Esophagus mucosa (tissue), 1 donor: ENCODE data around the gene STK32B. TPM values are rescaled to one million over a fixed set of nuclear protein-coding genes. Genes with fewer than 3 reads are reported as not detected.

Experiments
- ATAC-seq: fragments of 200-7000 bp; cut with Tn5 transposase; one replicate; pipeline ENCODE4 v1.9.1; 2020
- total RNA-seq: library from RNA; stranded (reverse); gene quantifications from one replicate; pipeline ENCODE4 v1.2.4, GENCODE V29; 2023
- donor health status: DM: yes; HTN: yes; CAD: no.

The STK32B gene
- total RNA-seq, 1 donor from 2014 or later: 0.28 TPM

GRCh38 chr4:5478169-5478568, 426.9 kb downstream of the STK32B start:
- no peak for ATAC-seq

- no peak for ATAC-seq
Observed at GRCh38 chr4:5478697-5479096, 427.4 kb downstream of the STK32B start.

DNA sequence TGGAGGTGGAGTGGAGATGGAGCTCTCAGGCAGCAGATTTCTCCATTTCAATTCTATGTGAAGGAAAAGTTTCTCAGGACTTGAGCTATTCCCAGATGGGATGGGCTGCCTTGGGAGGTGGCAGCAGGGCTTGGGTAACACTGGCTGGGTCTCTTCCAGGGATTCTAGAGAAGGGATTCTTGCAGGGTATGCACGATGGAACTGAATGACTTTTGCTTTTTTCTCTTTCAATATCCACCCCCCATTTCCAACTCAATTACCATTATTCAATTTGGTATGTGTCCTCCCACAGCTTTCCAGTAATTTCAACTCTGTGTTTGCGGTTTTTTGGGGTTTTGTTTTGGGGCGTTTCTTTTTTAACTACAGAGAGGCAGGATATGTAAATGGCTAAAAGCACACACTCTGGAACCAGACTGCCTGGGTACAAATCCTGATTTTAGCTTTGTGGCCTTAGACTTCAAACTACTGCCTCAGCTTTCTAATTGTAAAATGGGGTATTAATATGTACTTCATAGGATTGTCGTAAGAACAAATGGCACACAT, 428.3 kb downstream of the STK32B start:
- ATAC-seq: no peak

DNA sequence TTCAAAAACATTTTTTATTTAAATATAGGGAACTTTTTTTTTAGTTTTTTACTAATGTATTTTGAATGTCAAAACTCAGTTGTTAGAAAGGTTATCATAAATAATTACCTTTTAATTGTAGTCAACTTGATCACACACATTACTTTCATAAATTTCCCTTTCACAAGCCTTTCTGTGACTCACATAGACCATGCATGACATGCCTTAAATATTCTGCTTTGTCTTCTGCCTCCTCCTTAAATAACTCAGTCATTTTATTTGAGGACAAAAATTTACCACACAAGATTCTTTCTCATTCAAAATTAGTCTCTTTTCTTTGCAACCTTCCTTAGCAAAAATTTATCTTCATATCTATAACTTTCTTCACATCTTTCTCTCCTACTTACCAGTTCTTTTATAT, 437.1 kb downstream of the STK32B start:
- ATAC-seq: no peak

GRCh38 chr4:5489260-5489659, 438.0 kb downstream of the STK32B start:
- ATAC-seq: no peak

GRCh38 chr4:5497489-5497888, 446.2 kb downstream of the STK32B start:
- ATAC-seq: no peak

GRCh38 chr4:5500165-5500564, 448.9 kb downstream of the STK32B start:
- ATAC-seq: no peak

DNA sequence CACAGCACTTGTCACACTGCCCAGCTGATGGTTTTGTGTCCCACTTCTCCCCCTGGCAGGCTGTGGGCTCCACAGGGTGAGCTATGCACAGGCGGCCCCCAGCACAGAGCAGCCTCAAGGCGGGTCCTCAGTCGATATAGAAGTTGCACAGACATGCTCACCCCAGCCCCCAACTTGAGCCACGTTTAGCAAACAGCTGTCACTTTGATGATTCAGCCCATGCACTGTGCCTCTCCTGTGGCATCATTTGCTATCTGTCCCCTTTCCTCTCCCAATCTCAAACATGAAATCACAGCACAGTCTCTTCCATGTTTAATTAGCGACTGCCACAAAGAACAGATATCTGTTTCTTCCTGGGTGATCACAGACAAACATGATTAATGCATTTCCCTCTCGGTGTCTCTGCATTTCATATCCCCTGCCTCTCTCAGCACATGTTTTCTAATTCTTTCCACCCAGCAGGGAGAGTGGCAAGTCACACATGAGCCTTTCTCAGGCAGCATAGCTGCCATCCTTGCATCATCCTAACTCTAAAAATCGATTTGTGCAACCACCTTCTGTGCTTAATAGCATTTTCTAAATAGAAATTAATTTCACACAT, 452.2 kb downstream of the STK32B start:
- ATAC-seq: no peak

DNA sequence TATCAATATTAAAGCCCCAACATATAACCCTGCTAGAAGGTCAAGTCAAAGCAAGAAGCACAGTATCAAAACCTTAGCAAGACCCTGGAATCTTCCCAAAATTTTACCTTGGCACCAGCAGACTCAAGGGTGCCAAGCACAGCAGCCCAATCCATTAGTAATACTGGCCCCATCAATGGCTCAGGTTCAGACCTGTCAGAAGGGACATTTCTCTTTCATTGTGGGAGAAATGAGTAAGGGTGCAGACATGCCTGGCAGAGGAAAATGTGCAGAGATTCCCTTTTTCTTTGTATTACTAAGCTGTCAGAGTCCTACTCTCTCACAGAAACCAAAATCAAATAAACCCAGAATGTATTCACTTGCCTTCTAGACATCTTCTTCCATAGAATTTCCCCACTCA, 453.2 kb downstream of the STK32B start:
- ATAC-seq: no peak

DNA sequence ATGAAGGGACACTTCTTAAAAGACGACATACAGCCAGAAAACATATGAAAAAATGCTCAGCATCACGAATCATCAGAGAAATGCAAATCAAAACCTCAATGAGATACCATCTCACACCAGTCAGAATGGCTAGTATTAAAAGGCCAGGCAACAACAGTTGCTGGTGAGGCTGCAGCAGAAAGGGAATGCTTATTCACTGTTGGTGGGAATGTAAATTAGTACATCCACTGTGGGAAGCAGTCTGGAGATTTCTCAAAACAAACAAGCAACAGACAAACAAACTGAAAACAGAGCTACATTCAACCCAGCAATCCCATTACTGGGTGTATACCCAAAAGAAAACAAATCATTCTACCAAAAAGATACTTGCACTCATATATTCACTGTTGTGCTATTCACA, 459.2 kb downstream of the STK32B start:
- ATAC-seq: no peak

GRCh38 chr4:5511791-5512190, 460.5 kb downstream of the STK32B start:
- no peak for ATAC-seq

GRCh38 chr4:5515646-5516045, 464.4 kb downstream of the STK32B start:
- ATAC-seq: no peak

DNA sequence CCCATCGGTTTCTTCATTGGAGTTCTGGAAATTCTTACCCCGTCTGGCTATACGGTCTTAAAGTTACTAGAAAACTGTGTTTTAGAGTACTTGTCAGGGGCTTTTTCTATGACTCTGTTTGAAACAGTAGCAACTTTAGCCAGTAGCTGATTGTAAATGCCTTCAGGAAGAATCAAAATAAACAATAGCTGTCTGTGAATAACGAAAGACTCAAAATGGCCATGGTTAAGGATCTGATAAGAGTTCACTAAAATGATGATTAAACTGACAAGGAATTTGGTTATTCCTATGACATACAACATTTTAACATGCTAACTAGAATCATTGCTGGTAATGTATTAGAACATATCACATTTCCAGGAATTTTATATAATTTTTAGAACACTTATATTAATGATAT, 466.1 kb downstream of the STK32B start:
- ATAC-seq: no peak

GRCh38 chr4:5524446-5525299, 473.4 kb downstream of the STK32B start:
- ATAC-seq: peak; percentile 85

DNA sequence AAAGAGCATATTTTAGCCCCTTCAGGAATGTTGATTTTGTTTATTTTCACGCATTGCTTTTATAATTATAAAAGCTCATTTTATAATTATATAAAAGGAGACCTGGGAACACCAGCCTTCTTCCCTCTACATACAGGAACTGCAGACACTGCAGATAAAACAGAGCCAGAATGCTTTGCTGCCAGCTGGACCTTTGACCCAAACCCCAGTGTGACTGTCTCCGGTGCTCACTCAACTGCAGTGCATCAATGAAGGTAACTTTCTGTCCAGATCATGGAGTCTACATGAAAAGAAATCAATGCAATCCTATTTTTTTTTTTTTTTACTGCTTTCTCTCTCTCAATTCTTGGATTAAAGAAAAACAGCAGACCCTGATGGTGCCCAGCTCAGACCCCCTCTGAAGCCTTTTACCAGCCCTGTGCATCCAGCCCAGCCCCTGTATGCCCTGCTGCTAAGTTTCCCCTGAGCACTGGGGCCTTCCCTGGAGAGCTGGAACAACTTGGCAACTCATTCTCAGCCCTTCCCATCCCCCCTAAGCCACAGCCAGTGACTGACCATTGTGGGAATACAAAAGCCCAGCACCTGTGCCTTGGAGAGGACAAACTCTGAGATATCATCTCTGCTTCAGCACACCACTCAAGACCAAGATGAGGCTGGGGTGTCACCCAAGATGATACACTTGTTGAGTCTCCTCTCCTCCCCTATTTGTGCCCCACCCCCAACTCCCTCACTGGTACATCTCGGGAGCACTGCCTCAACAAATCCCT, 475.0 kb downstream of the STK32B start:
- ATAC-seq: no peak

DNA sequence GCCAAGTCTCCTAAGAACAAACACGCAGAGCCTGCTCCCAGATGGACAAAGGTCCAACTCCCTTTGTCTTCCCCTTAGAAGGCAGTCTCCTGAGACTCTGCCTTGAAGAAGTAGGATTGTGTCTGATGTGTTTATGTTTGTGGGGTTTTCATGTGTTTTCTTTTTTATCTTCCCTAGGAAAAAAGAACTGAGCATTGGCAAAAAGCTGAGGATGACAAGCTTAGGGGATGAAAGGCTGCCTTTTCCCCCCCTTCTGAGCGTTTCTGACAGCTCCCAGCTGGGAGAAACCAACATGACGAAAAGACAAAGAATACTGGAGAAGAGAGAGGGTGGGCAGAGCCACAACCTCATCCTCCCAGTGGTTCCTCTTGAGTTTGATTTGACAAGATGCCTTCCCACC, 475.9 kb downstream of the STK32B start:
- no peak for ATAC-seq

GRCh38 chr4:5528031-5528436, 476.8 kb downstream of the STK32B start:
- no peak for ATAC-seq

DNA sequence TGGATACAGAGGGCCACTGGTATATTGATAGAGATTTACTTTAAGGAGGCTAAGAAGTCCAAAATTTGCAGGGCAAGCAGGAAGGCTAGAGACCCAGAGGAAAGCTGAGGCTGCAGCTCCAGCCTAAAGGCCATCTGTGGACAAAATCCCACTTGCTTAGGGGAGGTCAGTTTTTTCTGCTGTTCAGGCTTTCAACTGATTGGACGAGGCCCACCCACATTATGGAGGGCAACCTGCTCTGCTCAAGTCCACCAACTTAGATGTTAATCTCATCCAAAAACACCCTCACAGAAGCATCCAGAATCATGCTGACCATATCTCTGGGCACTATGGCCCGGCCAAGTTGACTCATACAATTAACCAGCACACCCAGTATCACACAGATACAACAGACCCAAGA, 480.8 kb downstream of the STK32B start:
- ATAC-seq: no peak

DNA sequence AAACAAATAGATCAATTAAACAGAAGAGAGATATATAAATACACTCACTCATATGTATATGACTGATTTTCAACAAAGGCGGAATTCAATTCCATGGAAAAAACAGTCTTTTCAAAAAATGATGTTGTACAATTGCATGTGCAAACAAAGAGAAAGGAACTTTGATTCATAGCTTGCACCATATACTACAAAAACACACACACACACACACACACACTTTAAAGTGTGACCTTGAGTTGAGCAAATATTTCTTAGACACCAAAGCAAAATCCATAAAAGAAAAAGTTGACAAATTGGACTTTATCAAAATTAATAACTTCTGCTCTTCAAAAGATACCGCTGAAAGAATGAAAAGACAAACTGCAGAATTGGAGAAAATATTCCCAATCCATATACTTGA, 488.3 kb downstream of the STK32B start:
- ATAC-seq: no peak

GRCh38 chr4:5541169-5541568, 489.9 kb downstream of the STK32B start:
- no peak for ATAC-seq

GRCh38 chr4:5543681-5544080, 492.4 kb downstream of the STK32B start:
- ATAC-seq: no peak

- no peak for ATAC-seq
Observed at GRCh38 chr4:5544762-5545161, 493.5 kb downstream of the STK32B start.

GRCh38 chr4:5545271-5545670, 494.0 kb downstream of the STK32B start:
- no peak for ATAC-seq
